ENCODE results near the gene RGP1.

DNA sequence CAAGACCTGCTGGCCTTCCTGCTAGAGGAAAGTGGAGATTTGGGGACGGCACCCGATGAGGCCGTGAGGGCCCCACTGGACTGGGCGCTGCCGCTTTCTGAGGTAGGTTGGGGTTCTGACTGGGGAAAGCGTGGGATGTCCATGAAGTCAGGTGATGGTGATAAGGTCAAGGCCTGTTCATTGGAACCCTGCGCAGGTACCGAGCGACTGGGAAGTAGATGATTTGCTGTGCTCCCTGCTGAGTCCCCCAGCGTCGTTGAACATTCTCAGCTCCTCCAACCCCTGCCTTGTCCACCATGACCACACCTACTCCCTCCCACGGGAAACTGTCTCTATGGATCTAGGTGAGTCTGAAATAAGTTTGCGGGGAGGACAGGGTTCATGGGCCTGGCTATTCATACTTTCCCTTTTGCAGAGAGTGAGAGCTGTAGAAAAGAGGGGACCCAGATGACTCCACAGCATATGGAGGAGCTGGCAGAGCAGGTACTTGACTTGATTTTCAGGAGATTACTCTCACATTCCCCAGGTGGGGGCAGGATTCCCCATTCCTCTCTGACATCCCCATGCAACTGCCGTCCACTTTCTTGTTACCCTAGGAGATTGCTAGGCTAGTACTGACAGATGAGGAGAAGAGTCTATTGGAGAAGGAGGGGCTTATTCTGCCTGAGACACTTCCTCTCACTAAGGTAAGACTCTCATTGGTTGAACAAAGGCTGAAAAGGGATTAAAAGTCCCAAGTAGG, 16.1 kb upstream of the RGP1 start:
- TF ChIP-seq, protein P1, sequence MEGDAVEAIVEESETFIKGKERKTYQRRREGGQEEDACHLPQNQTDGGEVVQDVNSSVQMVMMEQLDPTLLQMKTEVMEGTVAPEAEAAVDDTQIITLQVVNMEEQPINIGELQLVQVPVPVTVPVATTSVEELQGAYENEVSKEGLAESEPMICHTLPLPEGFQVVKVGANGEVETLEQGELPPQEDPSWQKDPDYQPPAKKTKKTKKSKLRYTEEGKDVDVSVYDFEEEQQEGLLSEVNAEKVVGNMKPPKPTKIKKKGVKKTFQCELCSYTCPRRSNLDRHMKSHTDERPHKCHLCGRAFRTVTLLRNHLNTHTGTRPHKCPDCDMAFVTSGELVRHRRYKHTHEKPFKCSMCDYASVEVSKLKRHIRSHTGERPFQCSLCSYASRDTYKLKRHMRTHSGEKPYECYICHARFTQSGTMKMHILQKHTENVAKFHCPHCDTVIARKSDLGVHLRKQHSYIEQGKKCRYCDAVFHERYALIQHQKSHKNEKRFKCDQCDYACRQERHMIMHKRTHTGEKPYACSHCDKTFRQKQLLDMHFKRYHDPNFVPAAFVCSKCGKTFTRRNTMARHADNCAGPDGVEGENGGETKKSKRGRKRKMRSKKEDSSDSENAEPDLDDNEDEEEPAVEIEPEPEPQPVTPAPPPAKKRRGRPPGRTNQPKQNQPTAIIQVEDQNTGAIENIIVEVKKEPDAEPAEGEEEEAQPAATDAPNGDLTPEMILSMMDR (IDR thresholded peaks at IDR 0.05; ENCODE audit: low read length) = no peak
- TF ChIP-seq EZH2phosphoT487 (IDR thresholded peaks at IDR 0.05; ENCODE audit: low read length) = no peak
